IMR-90 (cell line): ENCODE data around the gene FMC1. TPM values are rescaled to one million over a fixed set of nuclear protein-coding genes. Genes with fewer than 3 reads are reported as not detected.

Experiments
- ATAC-seq: fragments of 200-7000 bp; cut with Tn5 transposase; 2 replicates; pipeline ENCODE4 v1.9.1; 2020; ENCODE audit warnings: low read depth, mild to moderate bottlenecking, moderate library complexity
- BruUV-seq: library from RNA; stranded (reverse); fragments of 400-500 nt; replicated peaks from 2 replicates; lab custom pipeline; 2021; lab: Mats Ljungman, UMichigan
- CTCF ChIA-PET: fragments of 300-600 bp; formaldehyde crosslinking; extraction: SDS; loops from one replicate; lab custom pipeline; 2021; ENCODE audit warnings: antibody characterized with exemption; lab: Yijun Ruan, JAX
- POLR2A ChIA-PET: fragments of 300-600 bp; sonication (Branson Sonifier 250); formaldehyde crosslinking; loops from one replicate; lab custom pipeline; 2022; ENCODE audit warnings: antibody characterized with exemption; ENCODE audit not compliant: unreplicated experiment; lab: Charles Lee
- DNase-seq: peaks from one replicate; pipeline ENCODE4 v3.0.0; 2013
- H2AFZ ChIP-seq: replicated peaks from 2 replicates; pipeline ENCODE3; 2013; ENCODE audit warnings: low read length, mild to moderate bottlenecking; ENCODE audit not compliant: poor library complexity
- H2AK5ac ChIP-seq: 2 replicates; pipeline ENCODE4 v1.6.1; 2013; ENCODE audit warnings: low read depth, low read length, inconsistent platforms
- H2AK9ac ChIP-seq: replicated peaks from 2 replicates; pipeline ENCODE3; 2013; ENCODE audit warnings: mild to moderate bottlenecking, low read depth, low read length, moderate library complexity; ENCODE audit not compliant: poor library complexity
- H2BK120ac ChIP-seq: 2 replicates; pipeline ENCODE4 v1.6.1; 2013; ENCODE audit warnings: low read depth, low read length, inconsistent platforms
- H2BK15ac ChIP-seq: 3 replicates; pipeline ENCODE4 v1.6.1; 2013; ENCODE audit warnings: low read depth, low read length, inconsistent platforms
- H2BK20ac ChIP-seq: 2 replicates; pipeline ENCODE4 v1.6.1; 2013; ENCODE audit warnings: low read depth, mild to moderate bottlenecking, inconsistent platforms, low read length, moderate library complexity
- H2BK5ac ChIP-seq: 2 replicates; pipeline ENCODE4 v1.6.1; 2013; ENCODE audit warnings: mild to moderate bottlenecking, low read depth, low read length, inconsistent platforms; ENCODE audit not compliant: poor library complexity, severe bottlenecking
- H3K14ac ChIP-seq: replicated peaks from 2 replicates; pipeline ENCODE4 v1.6.1; 2013; ENCODE audit warnings: low read depth, low read length, inconsistent platforms
- H3K18ac ChIP-seq: 2 replicates; pipeline ENCODE4 v1.6.1; 2013; ENCODE audit warnings: low read depth, low read length, control low read depth
- H3K23ac ChIP-seq: 2 replicates; pipeline ENCODE4 v1.6.1; 2013; ENCODE audit warnings: low read depth, low read length, inconsistent platforms
- H3K27ac ChIP-seq: 2 replicates; pipeline ENCODE4 v1.5.1; 2013; ENCODE audit warnings: mild to moderate bottlenecking, control low read depth, low read length; ENCODE audit not compliant: insufficient read depth
- H3K27me3 ChIP-seq: 2 replicates; pipeline ENCODE4 v1.6.1; 2013; ENCODE audit warnings: low read length; ENCODE audit not compliant: control insufficient read depth, insufficient read depth
- H3K36me3 ChIP-seq: 2 replicates; pipeline ENCODE4 v1.6.1; 2013; ENCODE audit warnings: low read length, mixed read lengths; ENCODE audit not compliant: control insufficient read depth, insufficient read depth
- H3K4ac ChIP-seq: 2 replicates; pipeline ENCODE4 v1.6.1; 2013; ENCODE audit warnings: low read depth, low read length, inconsistent platforms
- H3K4me1 ChIP-seq: 2 replicates; pipeline ENCODE4 v1.6.1; 2013; ENCODE audit warnings: low read length, mixed read lengths; ENCODE audit not compliant: control insufficient read depth, insufficient read depth
- H3K4me2 ChIP-seq: 2 replicates; pipeline ENCODE4 v1.6.1; 2013; ENCODE audit warnings: low read depth, mild to moderate bottlenecking, control low read depth, low read length, moderate library complexity
- H3K4me3 ChIP-seq: 2 replicates; pipeline ENCODE4 v1.5.1; 2013; ENCODE audit warnings: low read depth, mild to moderate bottlenecking, control low read depth, low read length, moderate library complexity; ENCODE audit not compliant: insufficient read depth
- H3K56ac ChIP-seq: 2 replicates; pipeline ENCODE4 v1.6.1; 2013; ENCODE audit warnings: low read length, inconsistent platforms; ENCODE audit not compliant: insufficient read depth; ENCODE audit errors: extremely low read depth
- H3K79me1 ChIP-seq, 2 experiments: 2 replicates each; pipeline ENCODE4 v1.6.1; 2013; ENCODE audit warnings: low read length in 2 of 2, inconsistent platforms in 1 of 2, low read depth in 1 of 2
- H3K9ac ChIP-seq: 2 replicates; pipeline ENCODE4 v1.6.1; 2013; ENCODE audit warnings: low read depth, low read length, control low read depth
- H3K9me1 ChIP-seq: 2 replicates; pipeline ENCODE4 v1.6.1; 2013; ENCODE audit warnings: low read length, inconsistent platforms; ENCODE audit not compliant: insufficient read depth
- H3K9me3 ChIP-seq: 2 replicates; pipeline ENCODE4 v1.6.1; 2013; ENCODE audit warnings: low read length; ENCODE audit not compliant: control insufficient read depth, insufficient read depth
- H4K20me1 ChIP-seq: 2 replicates; pipeline ENCODE4 v1.6.1; 2013; ENCODE audit warnings: low read length, inconsistent platforms; ENCODE audit not compliant: insufficient read depth
- H4K5ac ChIP-seq: 2 replicates; pipeline ENCODE4 v1.6.1; 2013; ENCODE audit warnings: mild to moderate bottlenecking, low read depth, low read length, control low read depth
- H4K8ac ChIP-seq, 2 experiments: 2 replicates each; pipeline ENCODE4 v1.6.1; 2013; ENCODE audit warnings: low read depth in 2 of 2, low read length in 2 of 2, control low read depth in 1 of 2, inconsistent platforms in 1 of 2
- H4K91ac ChIP-seq: 2 replicates; pipeline ENCODE4 v1.6.1; 2013; ENCODE audit warnings: low read depth, low read length, inconsistent platforms; ENCODE audit not compliant: insufficient read depth
- MXI1 ChIP-seq: IDR thresholded peaks from 2 replicates; pipeline ENCODE4 v1.6.1; 2012; ENCODE audit warnings: low read depth, mild to moderate bottlenecking, low read length, moderate library complexity, borderline replicate concordance
- RFX5 ChIP-seq: IDR thresholded peaks from 2 replicates; pipeline ENCODE4 v1.8.0; 2012; ENCODE audit warnings: low read depth, mild to moderate bottlenecking, low read length, moderate library complexity
- WGBS, 2 experiments: methylation state at CpG; one replicate each; pipeline versions ENCODE4 v1.1.5 to v1.1.7; 2013; ENCODE audit warnings: missing lambda C conversion rate in 2 of 2; ENCODE audit not compliant: insufficient read length in 1 of 2; ENCODE audit errors: extremely low coverage in 2 of 2; 5-methylcytosine and 5-hydroxymethylcytosine counted together
- dilution Hi-C: fragments of 300-500 bp; cut with HindIII; formaldehyde crosslinking; loops from one replicate; pipeline ENCODE4 v1.14.3; 2018; ENCODE audit warnings: low sequenced_read_pairs; ENCODE audit not compliant: unreplicated experiment
- in situ Hi-C: fragments of 300-500 bp; cut with MboI; formaldehyde crosslinking; loops from 3 replicates; pipeline ENCODE4 v1.14.3; 2019; ENCODE audit warnings: low sequenced_read_pairs, inconsistent platforms, mixed read lengths
- intact Hi-C: fragments of 100-400 bp; cut with micrococcal nuclease; formaldehyde crosslinking; loops from 2 replicates; pipeline ENCODE4 v1.10.0; 2022
- polyA plus RNA-seq, 3 experiments: library from polyadenylated mRNA; depleted of rRNA; stranded (reverse); fragments of >200 nt; gene quantifications; 2 replicates each; pipeline ENCODE4 v1.2.3, GENCODE V29; 2012; ENCODE audit warnings: low replicate concordance in 1 of 3
- total RNA-seq: library from RNA; depleted of rRNA; stranded (reverse); fragments of >200 nt; gene quantifications from 2 replicates; pipeline ENCODE4 v1.2.3, GENCODE V29; 2012

The FMC1 gene
- total and polyA plus RNA-seq, 2 of the 4 experiments (the other 2 are of a cell fraction): 6.1 to 11.9 TPM

GRCh38 chr7:139341776-139342226 is 664 bp downstream of the FMC1 start:
- Histone ChIP-seq H3K9me1 (no peaks in the 10 kb centered on the region), H3K18ac (peak overlapping the region; percentile 25; the same call in 1 of the 2 replicates), H3K27me3 (no peaks in the 10 kb centered on the region), H3K9me3 (no peaks in the 10 kb centered on the region), H3K9ac (peak overlapping the region; percentile 71), H2AFZ (peak overlapping the region; percentile 99), H3K4me3 (peak overlapping the region; percentile 64), H3K56ac (peak overlapping the region; percentile 56), H3K4ac (peak overlapping the region; percentile 85), H3K14ac (peak overlapping the region; percentile 65), H3K4me2 (peak overlapping the region; percentile 87), H2AK9ac (peak overlapping the region; percentile 98), H2BK20ac (no peak overlapping the region; the same call in 1 of the 2 replicates), H4K5ac (peak overlapping the region; percentile 60), H2BK15ac (no peak overlapping the region), H3K23ac (peak overlapping the region; percentile 83; the same call in 1 of the 2 replicates), H4K91ac (peak overlapping the region; percentile 43), H3K27ac (peak overlapping the region; percentile 33), H2AK5ac (peak overlapping the region; percentile 13; the same call in 1 of the 2 replicates), H3K4me1 (no peaks in the 10 kb centered on the region; the same call in 1 of the 2 replicates), H3K36me3 (peaks cover 2% of the 10 kb centered on the region; the same call in 1 of the 2 replicates), H4K20me1 (no peaks in the 10 kb centered on the region; the same call in 1 of the 2 replicates), H2BK120ac (0 out of 2 replicates have a peak overlapping the region, but pooled peaks have one; percentile 23), H2BK5ac (peak overlapping the region; percentile 41), H3K79me1 (peaks cover 7 to 19% of the 10 kb centered on the region in 2 experiments), H4K8ac (peak overlapping the region; percentile 2 to 98)
- ATAC-seq (no peak), DNase-seq (no peak)
- POLR2A ChIA-PET: no interaction called here
- in situ Hi-C loops: no loop called here
- CTCF ChIA-PET: no interaction called here
- TF ChIP-seq RFX5 (peak; percentile 31; the same call in 1 of the 2 replicates), MXI1 (no peak)
- BruUV-seq: TSS peak; percentile 49
- intact Hi-C loops: loop anchor here (5.0 kb wide), 1 partner anchor 660 kb away; no protein-coding TSS in a partner anchor
- dilution Hi-C loops: no loop called here
- no CpG with 5 or more reads among the region's 9 CpGs for WGBS, 2 experiments
